GM21737 (cell line): ENCODE measurements around the gene MEG3.
"Not testable (repeated sequence)": the region's sequence is repeated elsewhere in the genome, so short reads cannot be mapped to it uniquely, and the experiment has no call there.

Experiments used
- ATAC-seq: cut with Tn5 transposase; IDR thresholded peaks from one replicate; pipeline ENCODE4 v1.9.1; 2021; ENCODE audit warnings: mild to moderate bottlenecking, moderate library complexity; ENCODE audit not compliant: unreplicated experiment

MEG3 gene

GRCh38 chr14:100788517-100788916 lies 37.4 kb upstream of the MEG3 start:
- ATAC-seq, result no peak

DNA sequence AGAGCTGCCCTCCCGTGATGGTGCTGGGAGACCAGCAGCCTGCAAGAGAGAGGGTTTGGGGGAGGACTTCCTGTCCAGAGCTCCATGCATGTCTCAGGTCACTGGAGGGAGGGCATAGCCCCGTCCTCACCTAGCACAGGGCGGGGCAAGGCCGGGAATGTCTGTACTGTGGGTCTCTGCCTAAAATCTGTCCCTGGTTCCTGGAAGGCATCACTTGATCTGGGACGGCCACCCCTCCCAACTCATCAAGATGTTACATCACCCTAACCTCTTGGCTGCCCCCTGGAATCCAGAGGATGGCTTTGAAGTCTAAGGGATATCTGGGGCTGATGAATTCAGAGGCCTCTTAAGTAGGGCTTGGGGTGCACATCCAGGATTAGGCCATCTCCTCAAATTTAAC lies 37.0 kb upstream of the MEG3 start:
- ATAC-seq, result no peak

- ATAC-seq, result no peak
Measured at GRCh38 chr14:100789460-100790417, 36.2 kb upstream of the MEG3 start.

DNA sequence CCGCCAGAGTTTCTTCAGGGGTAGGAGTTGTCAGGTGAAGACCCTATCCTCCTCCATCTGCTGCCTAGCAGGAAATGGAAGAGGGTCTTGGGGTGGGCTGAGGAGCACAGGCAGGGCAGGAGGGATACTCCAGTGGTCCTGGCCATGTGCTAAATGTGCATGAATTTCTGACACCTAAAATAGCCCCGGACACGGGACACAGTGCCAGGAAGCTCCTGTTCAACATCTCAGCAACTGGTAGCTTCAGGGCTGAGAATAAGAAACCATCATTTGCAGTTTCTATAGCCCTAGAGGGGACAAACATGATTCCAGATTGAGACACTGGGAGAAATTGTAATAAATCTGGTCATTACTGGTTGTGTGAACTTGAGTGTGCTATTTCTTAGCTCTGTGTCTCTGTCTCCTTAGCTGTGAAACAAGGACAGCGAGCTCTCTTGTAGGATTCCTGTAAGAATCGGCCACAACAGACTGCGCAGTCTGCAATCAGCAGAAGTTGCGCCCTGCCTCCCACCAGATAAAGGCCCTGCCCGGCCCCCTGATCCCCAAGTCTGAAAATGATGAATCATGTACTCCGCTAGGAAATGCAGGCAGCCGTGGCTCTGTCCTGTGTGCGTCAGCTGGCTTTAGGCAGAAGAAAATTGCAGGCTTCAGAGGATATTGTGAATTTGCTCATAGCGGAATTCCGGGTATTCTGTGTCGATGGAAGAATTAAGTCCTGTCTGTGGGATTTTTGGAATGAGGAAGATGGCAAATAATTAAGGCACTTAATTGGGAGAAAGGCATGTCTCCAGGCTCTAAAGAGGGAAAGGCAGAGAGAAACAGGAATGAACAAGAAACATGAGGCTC lies 35.2 kb upstream of the MEG3 start:
- ATAC-seq, result no peak

DNA sequence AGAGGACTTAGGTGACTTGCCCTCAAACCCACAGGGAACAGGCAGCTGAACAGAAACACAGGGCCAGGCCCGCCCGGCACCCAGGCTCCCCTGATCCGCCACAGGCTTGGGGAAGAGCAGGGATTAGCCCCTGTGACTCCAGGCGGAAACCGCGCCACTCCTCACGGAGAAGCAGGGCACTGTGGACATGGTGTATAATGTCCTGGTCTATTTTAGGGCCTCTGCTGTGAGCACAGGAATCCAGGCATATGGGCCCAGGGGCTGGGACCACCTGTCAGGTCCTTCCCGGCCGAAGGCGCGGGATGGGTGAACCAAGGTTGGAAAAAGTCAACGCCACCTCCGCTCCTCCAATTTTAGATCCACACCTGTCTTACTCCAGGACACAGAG lies 34.6 kb upstream of the MEG3 start:
- ATAC-seq, result no peak

- no peak for ATAC-seq
Measured at GRCh38 chr14:100791995-100792394, 33.9 kb upstream of the MEG3 start.

DNA sequence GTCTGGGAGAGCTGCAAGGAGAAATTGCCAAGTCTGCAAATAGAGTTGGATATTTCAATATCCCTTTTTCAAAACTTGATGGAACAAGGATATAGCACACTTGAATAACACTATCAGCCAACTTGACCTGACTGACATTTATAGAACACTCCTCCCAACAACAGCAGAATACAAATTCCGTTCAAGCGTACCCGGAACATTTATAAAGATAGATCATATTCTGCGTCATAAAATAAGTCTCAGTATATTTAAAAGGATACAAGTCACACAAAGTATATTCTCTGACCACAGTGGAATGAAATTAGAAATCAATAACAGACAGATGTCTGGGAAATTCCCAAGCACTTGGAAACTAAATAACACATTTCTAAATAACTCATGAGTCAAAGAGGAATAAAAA lies 29.0 kb upstream of the MEG3 start:
- ATAC-seq, result no peak

DNA sequence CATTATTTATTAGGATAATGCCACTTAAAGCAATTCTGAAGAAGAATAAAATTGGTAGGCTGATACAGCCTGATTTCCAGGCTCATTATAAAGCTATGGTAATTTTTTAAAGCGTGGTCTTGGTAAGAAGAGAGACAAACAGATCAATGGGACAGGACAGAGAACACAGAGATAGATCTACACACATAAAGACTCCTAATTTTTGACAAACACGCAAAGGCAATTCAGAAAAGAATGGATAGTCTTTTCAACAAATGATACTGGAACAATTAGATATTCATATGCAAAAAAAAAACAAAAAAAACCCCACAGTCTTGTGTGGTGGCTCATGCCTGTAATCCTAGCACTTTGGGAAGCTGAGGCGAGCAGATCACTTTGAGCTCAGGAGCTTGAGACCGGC lies 25.9 kb upstream of the MEG3 start:
- ATAC-seq, result no peak

DNA sequence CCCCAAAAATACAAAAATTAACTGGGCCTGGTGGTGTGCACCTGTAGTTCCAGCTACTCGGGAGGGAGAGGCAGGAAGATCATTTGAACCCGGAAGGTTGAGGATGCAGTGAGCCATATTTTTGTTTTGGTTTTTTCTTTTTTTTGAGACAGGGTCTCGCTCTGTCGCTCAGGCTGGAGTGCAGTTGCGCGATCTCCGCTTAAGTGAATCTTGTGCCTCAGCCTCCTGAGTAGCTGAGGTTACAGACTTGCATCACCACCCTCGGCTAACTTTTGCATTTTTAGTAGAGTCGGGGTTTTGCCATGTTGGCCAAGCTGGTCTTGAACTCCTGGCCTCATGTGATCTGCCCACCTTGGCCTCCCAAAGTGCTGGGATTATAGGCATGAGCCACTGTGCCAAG lies 24.5 kb upstream of the MEG3 start:
- ATAC-seq, result not testable (repeated sequence)

DNA sequence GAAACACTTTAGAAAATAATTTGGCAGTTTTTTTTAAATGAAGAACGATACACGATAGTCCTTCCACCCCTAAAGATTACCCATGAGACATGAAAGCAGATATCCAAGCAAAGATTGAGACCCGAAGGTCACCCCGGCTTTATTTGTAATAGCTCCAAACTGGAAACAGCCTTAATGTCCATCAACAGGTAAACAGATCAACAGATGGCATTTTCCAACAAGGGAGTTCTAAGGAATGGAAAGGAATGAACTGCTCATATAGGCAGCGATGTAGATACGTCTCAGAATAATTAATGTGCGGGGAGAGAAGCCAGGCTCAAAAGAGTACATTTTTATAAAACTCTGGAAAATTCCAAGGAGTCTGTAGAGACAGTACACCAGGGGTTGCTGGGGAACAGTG lies 23.7 kb upstream of the MEG3 start:
- no peak for ATAC-seq

- ATAC-seq, result no peak
Measured at GRCh38 chr14:100802766-100803165, 23.2 kb upstream of the MEG3 start.

DNA sequence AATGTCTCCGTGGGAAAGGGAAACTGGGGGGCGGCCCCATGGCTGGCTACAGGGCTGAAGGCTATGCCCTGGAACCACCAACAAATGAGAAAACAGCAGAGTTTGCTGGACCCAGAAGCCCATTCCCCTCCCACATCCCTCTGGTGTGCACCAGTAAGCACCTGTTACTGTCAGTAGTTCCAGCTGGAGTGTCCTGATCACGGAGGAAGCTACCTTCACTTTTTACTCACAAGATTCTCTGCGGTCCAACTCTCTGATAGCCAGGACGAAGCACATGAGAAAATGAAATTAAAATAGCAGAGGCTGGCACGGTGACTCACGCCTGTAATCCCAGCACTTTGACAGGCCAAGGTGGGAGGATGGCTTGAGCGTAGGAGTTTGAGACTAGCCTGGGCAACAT lies 22.7 kb upstream of the MEG3 start:
- no peak for ATAC-seq

DNA sequence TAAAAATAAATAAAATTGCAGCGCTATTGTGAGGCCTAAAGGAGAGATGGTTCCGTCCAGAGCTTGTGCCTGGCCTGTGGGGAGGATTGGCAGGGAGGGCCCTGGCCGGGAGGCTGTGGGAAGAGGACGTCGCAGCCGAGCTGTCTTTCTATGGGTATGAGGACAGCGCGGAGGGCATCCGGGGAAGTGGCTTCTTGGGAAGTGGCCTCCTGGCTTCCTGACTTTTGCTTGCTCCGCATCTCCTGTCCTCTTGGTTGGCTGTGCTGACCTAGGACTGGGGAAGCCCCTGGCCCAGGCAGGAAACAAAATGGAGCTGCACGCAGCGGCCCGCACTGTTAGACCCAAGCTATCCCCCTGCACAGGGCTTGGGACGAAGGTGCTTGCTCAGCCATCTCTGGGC lies 22.2 kb upstream of the MEG3 start:
- ATAC-seq, result no peak

- ATAC-seq, result no peak
Measured at GRCh38 chr14:100804138-100804537, 21.8 kb upstream of the MEG3 start.

DNA sequence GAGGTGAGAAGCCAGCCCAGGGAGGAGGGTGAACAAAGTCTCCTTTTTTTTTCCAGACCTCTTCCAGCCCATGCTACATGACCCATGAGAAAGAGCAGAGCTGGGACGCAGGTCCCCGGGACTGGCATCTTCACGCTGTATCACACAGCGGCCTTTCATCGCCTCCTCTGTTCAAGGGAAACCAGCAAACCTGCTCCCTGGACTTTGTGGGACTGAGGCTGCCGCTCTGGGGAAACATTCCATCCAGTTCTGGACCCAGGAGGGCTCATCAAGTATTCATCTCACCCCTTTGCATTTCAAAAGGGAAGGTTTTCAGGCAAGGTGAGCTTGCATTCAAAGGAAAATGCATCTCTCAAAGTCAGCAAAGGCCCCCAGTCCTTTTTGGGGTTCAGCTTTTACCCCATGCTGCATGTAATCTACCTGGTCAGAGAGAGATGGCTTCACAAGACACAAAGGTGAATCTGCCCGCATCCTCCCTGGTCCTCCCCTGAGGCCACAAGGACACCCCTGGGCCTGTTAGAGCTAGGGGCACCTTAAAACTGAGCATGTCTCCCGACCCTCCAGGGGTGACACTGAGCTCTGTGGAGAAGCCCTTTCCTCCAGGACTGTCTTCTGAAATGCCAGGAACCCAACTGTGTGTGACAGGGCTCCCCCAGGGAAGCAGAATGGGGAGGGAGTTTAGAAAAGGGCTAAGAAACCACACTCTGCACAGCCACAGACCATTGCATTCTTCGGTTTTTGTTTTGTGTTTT lies 21.2 kb upstream of the MEG3 start:
- no peak for ATAC-seq

- ATAC-seq, result no peak
Measured at GRCh38 chr14:100806386-100806785, 19.5 kb upstream of the MEG3 start.

- ATAC-seq, result no peak
Measured at GRCh38 chr14:100807496-100807895, 18.4 kb upstream of the MEG3 start.

DNA sequence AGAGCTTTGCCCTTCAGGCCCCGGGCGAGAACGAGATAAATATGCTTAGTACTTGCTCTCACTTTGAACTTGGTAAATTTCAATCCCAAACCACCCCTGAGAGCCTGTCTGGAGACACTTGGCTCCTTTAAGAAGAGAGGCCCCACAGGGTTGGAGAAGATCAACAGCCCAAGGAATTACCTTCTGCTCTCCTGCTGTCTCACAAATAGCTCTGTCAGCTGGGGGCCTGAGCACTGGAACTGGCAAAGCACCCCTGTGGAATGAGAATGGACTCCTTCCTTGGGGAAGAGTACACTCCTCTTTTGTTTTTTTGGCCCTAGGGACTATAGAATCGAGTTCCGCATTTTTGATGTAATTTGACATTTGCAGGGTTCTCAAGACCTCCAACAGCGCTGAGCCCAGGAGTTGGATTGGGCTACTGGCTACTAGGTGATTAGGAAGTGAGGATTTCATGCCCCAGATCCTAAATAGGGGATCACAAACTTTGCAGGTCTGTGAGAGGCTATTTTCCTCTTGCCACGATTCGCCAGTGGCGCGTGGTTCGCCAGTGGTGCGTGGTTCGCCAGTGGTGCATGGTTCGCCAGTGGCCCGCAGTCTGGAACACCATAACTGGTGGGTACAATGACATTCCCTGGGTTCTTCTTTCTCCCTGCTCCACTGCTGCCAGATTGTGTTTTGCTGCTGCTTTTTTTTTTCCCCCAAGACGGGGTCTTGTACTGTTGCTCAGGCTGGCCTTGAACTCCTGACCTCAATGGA lies 17.8 kb upstream of the MEG3 start:
- no peak for ATAC-seq

DNA sequence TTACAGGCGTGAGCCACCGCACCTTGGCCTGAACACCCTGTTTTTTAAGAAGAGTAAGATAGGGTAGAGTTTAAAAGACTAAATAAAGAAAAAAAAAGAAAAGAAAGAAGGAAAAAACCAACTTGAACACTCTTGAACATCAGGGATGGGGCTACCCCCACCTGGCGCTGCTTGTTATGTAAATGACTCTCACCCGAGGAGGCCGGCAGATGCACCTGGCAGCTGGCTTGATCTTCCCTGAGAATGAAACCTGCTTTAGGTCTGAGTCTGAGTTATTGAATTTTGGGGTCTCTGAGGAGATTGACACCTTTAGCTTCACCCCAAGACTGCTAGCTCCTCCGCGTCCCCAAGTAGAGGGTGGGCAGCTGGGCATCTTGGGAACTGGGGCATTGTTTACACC lies 15.5 kb upstream of the MEG3 start:
- no peak for ATAC-seq

- no peak for ATAC-seq
Measured at GRCh38 chr14:100810861-100811461, 15.0 kb upstream of the MEG3 start.
